Caco-2 (cell line): ENCODE data around the gene MEGF8. TPM values are rescaled to one million over a fixed set of nuclear protein-coding genes. Genes with fewer than 3 reads are reported as not detected.

Source experiments
- BruUV-seq: library from RNA; stranded (reverse); fragments of 400-500 nt; replicated peaks from 2 replicates; lab custom pipeline; 2021; lab: Mats Ljungman, UMichigan
- CTCF ChIA-PET: fragments of 300-600 bp; sonication (Branson Sonifier 250); formaldehyde crosslinking; loops from one replicate; lab custom pipeline; 2022; ENCODE audit warnings: antibody characterized with exemption; lab: Charles Lee
- POLR2A ChIA-PET: fragments of 300-600 bp; sonication (Branson Sonifier 250); formaldehyde crosslinking; loops from one replicate; lab custom pipeline; 2022; ENCODE audit warnings: antibody characterized with exemption; lab: Charles Lee
- DNase-seq, 2 experiments: peaks; one replicate each; pipeline versions ENCODE4 v3.0.0 to v3.0.0-alpha.2; 2020 to 2022
- H3K27me3 ChIP-seq: replicated peaks from 2 replicates; pipeline ENCODE4 v1.6.0; 2011; ENCODE audit warnings: low read length; ENCODE audit not compliant: control insufficient read depth, insufficient read depth
- H3K36me3 ChIP-seq: 2 replicates; pipeline ENCODE4 v1.5.1; 2011; ENCODE audit warnings: low read length; ENCODE audit not compliant: control insufficient read depth, insufficient read depth
- H3K4me1 ChIP-seq: fragments of 250-450 bp; sonication (Bioruptor Pico); 2 replicates; pipeline ENCODE4 v1.5.1; 2020; ENCODE audit warnings: mild to moderate bottlenecking
- H3K4me3 ChIP-seq: 2 replicates; pipeline ENCODE4 v1.5.1; 2011; ENCODE audit warnings: low read depth, mild to moderate bottlenecking, control low read depth, low read length
- H3K9me3 ChIP-seq: fragments of 250-450 bp; sonication (Bioruptor Pico); 2 replicates; pipeline ENCODE4 v1.5.1; 2020; ENCODE audit warnings: mild to moderate bottlenecking, moderate library complexity
- H3K27ac Mint-ChIP-seq: one replicate; pipeline ENCODE4 v1.8.0; 2022; ENCODE audit warnings: mixed read lengths; ENCODE audit not compliant: unreplicated experiment
- H3K27me3 Mint-ChIP-seq: one replicate; pipeline ENCODE4 v1.8.0; 2022; ENCODE audit warnings: mixed read lengths; ENCODE audit not compliant: insufficient read depth, unreplicated experiment
- H3K36me3 Mint-ChIP-seq: one replicate; pipeline ENCODE4 v1.8.0; 2022; ENCODE audit warnings: mild to moderate bottlenecking, mixed read lengths; ENCODE audit not compliant: insufficient read depth, unreplicated experiment
- H3K4me1 Mint-ChIP-seq: one replicate; pipeline ENCODE4 v1.8.0; 2022; ENCODE audit warnings: low read depth, mixed read lengths; ENCODE audit not compliant: unreplicated experiment
- H3K4me3 Mint-ChIP-seq: one replicate; pipeline ENCODE4 v1.8.0; 2022; ENCODE audit warnings: mild to moderate bottlenecking, moderate library complexity, mixed read lengths; ENCODE audit not compliant: unreplicated experiment
- H3K9me3 Mint-ChIP-seq: one replicate; pipeline ENCODE4 v1.8.0; 2022; ENCODE audit warnings: mixed read lengths; ENCODE audit not compliant: unreplicated experiment
- intact Hi-C: fragments of 100-400 bp; cut with micrococcal nuclease; formaldehyde crosslinking; loops from one replicate; pipeline ENCODE4 v1.10.0; 2022; ENCODE audit not compliant: unreplicated experiment
- total RNA-seq: library from RNA; stranded (reverse); gene quantifications from 2 replicates; pipeline ENCODE4 v1.2.3, GENCODE V29; 2022
- TF ChIP-seq, protein P1 (sequence below), 2 experiments: fragments of 200-600 bp in 1 of 2; IDR thresholded peaks; 1 replicate in 1 of 2; 2 replicates in 1 of 2; pipeline versions ENCODE4 v1.5.1 to v1.8.0; 2011 to 2022; ENCODE audit warnings: antibody characterized with exemption in 1 of 2, control low read depth in 1 of 2, inconsistent platforms in 1 of 2, low read depth in 1 of 2, low read length in 1 of 2, mild to moderate bottlenecking in 1 of 2, moderate library complexity in 1 of 2; ENCODE audit not compliant: insufficient read depth in 1 of 2, severe bottlenecking in 1 of 2, unreplicated experiment in 1 of 2

MEGF8 gene
- total RNA-seq, 1 experiment from 2014 or later, result 17.9 TPM

DNA sequence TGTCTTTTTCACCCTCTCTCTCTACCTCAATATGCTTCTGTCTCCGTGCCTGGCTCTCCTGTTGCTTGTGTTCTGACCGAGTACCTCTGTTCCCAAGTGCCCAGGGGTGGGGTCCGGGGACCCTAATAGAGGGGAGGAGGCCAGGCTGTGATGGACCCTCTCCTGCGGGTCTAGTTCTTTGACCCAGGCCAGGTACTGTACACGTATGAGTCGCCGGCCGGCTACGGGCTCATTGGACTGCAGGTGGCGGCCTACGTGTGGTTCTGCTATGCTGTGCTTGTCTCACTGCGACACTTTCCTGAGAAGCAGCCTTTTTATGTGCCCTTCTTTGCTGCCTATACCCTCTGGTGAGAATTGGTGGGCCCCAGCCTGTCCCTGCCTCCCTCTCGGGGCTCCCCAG lies 7.9 kb upstream of the MEGF8 start:
- BruUV-seq, result no TSS peak
- TF ChIP-seq, protein P1, sequence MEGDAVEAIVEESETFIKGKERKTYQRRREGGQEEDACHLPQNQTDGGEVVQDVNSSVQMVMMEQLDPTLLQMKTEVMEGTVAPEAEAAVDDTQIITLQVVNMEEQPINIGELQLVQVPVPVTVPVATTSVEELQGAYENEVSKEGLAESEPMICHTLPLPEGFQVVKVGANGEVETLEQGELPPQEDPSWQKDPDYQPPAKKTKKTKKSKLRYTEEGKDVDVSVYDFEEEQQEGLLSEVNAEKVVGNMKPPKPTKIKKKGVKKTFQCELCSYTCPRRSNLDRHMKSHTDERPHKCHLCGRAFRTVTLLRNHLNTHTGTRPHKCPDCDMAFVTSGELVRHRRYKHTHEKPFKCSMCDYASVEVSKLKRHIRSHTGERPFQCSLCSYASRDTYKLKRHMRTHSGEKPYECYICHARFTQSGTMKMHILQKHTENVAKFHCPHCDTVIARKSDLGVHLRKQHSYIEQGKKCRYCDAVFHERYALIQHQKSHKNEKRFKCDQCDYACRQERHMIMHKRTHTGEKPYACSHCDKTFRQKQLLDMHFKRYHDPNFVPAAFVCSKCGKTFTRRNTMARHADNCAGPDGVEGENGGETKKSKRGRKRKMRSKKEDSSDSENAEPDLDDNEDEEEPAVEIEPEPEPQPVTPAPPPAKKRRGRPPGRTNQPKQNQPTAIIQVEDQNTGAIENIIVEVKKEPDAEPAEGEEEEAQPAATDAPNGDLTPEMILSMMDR (IDR thresholded peaks at IDR 0.05; ENCODE audit: insufficient read depth in 1 of 2, low read depth in 1 of 2, low read length in 1 of 2, severe bottlenecking in 1 of 2, unreplicated experiment in 1 of 2), result peak in 1 of 2 experiments; percentile 18
- H3K27me3 ChIP-seq, result no peaks in the 10 kb centered on the region
- no peak overlapping the region for H3K4me3 ChIP-seq
- H3K36me3 ChIP-seq, result no peaks in the 10 kb centered on the region
- H3K27ac Mint-ChIP-seq, result no peak overlapping the region
- ChIA-PET POLR2A (interaction anchor here (0.6 kb wide), 1 partner anchor 43 kb away, joined by 3 read pairs; no protein-coding TSS in a partner anchor), CTCF (no interaction called here)
- no peaks in the 10 kb centered on the region for H3K9me3 Mint-ChIP-seq
- H3K27me3 Mint-ChIP-seq, result peaks cover 14% of the 10 kb centered on the region
- no peaks in the 10 kb centered on the region for H3K36me3 Mint-ChIP-seq
- no peak for DNase-seq
- no peak overlapping the region for H3K4me3 Mint-ChIP-seq
- H3K4me1 ChIP-seq, result 0 out of 2 replicates have a peak, but pooled peaks cover 5% of the 10 kb centered on the region
- H3K9me3 ChIP-seq, result no peaks in the 10 kb centered on the region
- no peaks in the 10 kb centered on the region for H3K4me1 Mint-ChIP-seq
- intact Hi-C loops, result no loop called here

DNA sequence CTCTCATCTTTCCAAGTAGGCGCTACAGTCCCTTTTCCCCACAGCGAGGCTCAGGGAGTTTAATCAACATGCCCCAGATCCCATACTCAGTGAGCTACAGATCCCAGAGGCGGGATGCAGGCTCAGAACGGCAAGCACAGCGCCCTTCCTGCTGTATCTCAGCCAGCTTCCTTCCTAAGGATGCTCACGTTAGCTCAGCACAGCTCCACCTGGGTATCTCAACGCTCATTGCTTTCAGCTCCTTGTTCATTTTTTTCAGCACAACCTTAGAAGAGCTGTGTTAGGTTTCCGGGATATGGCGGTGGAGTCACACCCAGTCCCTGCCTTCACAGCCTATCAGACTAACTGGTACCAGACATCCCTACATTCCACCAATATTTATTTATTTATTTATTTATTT lies 3.1 kb upstream of the MEGF8 start:
- H3K27me3 Mint-ChIP-seq, result peaks cover 3% of the 10 kb centered on the region
- Histone ChIP-seq H3K27me3 (no peaks in the 10 kb centered on the region), H3K4me3 (no peak overlapping the region), H3K4me1 (no peaks in the 10 kb centered on the region; the same call in 1 of the 2 replicates), H3K36me3 (no peaks in the 10 kb centered on the region), H3K9me3 (no peaks in the 10 kb centered on the region)
- BruUV-seq, result no TSS peak
- TF ChIP-seq, protein P1 (IDR thresholded peaks at IDR 0.05; ENCODE audit: insufficient read depth in 1 of 2, low read depth in 1 of 2, low read length in 1 of 2, severe bottlenecking in 1 of 2, unreplicated experiment in 1 of 2), result no peak
- H3K4me1 Mint-ChIP-seq, result peaks cover 10% of the 10 kb centered on the region
- no peak overlapping the region for H3K27ac Mint-ChIP-seq
- no peaks in the 10 kb centered on the region for H3K36me3 Mint-ChIP-seq
- H3K9me3 Mint-ChIP-seq, result no peaks in the 10 kb centered on the region
- intact Hi-C loops, result no loop called here
- no peak for DNase-seq
- ChIA-PET POLR2A (interaction anchor here (1.0 kb wide), 1 partner anchor 74 kb away, joined by 3 read pairs; no protein-coding TSS in a partner anchor), CTCF (no interaction called here)
- no peak overlapping the region for H3K4me3 Mint-ChIP-seq

DNA sequence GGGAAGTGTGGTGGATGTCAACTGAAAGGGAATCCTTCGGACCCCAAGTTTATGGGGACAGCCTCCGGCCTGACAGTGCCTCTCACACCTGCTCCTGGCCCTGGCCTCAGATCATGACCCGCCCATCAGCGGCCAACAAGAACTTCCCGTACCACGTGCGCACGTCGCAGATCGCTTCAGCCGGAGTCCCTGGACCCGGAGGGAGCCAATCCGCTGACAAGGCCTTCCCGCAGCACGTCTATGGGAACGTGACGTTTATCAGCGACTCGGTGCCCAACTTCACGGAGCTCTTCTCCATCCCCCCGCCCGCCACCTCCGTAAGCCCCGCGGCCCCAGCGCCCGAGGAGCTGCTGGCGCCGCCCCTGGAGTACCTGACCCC lies 2.0 kb upstream of the MEGF8 start:
- POLR2A ChIA-PET, result no interaction called here
- Histone ChIP-seq H3K4me3 (no peak overlapping the region), H3K9me3 (no peaks in the 10 kb centered on the region), H3K36me3 (no peaks in the 10 kb centered on the region), H3K27me3 (no peaks in the 10 kb centered on the region), H3K4me1 (no peaks in the 10 kb centered on the region; the same call in 1 of the 2 replicates)
- DNase-seq, result no peak
- no peaks in the 10 kb centered on the region for H3K36me3 Mint-ChIP-seq
- intact Hi-C loops, result no loop called here
- TF ChIP-seq, protein P1 (IDR thresholded peaks at IDR 0.05; ENCODE audit: insufficient read depth in 1 of 2, low read depth in 1 of 2, low read length in 1 of 2, severe bottlenecking in 1 of 2, unreplicated experiment in 1 of 2), result no peak
- no peak overlapping the region for H3K27ac Mint-ChIP-seq
- H3K4me1 Mint-ChIP-seq, result peaks cover 17% of the 10 kb centered on the region
- H3K4me3 Mint-ChIP-seq, result no peak overlapping the region
- BruUV-seq, result no TSS peak
- H3K9me3 Mint-ChIP-seq, result no peaks in the 10 kb centered on the region
- CTCF ChIA-PET, result interaction anchor here (0.8 to 1.4 kb wide), 2 partner anchors 10 to 13 kb away, joined by 3 to 4 read pairs; no protein-coding TSS in a partner anchor
- H3K27me3 Mint-ChIP-seq, result peaks cover 3% of the 10 kb centered on the region
